ENCODE results near the gene WDR12. TPM values are rescaled to one million over a fixed set of nuclear protein-coding genes. Genes with fewer than 3 reads are reported as not detected.

The WDR12 gene
- total and polyA plus RNA-seq, 9 of the 15 experiments (the other 6 are each of a cell fraction or from before 2014, with no cell fraction given) = 109 to 554 (median 174) TPM

DNA sequence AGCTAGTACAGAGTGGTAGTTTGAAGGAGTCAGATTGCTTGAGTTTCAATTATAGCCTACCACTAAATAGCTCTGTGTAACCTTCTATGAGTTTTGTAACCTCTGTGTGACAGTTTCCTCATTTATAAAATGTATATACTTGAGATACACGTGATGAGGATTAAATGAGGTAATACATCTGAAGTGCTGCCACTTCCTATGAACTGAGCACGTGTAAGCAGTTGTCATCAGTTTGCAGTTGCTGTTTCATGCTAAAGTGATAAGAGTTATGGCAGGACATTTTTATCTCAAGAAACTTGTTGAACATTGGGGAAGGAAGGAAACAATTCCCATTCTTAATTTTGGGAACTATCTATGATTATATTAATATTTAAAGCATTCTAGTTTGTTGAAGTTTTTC is 39.1 kb upstream of the WDR12 start (continued):
- TF ChIP-seq, protein P1, sequence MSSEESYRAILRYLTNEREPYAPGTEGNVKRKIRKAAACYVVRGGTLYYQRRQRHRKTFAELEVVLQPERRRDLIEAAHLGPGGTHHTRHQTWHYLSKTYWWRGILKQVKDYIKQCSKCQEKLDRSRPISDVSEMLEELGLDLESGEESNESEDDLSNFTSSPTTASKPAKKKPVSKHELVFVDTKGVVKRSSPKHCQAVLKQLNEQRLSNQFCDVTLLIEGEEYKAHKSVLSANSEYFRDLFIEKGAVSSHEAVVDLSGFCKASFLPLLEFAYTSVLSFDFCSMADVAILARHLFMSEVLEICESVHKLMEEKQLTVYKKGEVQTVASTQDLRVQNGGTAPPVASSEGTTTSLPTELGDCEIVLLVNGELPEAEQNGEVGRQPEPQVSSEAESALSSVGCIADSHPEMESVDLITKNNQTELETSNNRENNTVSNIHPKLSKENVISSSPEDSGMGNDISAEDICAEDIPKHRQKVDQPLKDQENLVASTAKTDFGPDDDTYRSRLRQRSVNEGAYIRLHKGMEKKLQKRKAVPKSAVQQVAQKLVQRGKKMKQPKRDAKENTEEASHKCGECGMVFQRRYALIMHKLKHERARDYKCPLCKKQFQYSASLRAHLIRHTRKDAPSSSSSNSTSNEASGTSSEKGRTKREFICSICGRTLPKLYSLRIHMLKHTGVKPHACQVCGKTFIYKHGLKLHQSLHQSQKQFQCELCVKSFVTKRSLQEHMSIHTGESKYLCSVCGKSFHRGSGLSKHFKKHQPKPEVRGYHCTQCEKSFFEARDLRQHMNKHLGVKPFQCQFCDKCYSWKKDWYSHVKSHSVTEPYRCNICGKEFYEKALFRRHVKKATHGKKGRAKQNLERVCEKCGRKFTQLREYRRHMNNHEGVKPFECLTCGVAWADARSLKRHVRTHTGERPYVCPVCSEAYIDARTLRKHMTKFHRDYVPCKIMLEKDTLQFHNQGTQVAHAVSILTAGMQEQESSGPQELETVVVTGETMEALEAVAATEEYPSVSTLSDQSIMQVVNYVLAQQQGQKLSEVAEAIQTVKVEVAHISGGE (CRISPR knock-in tag; IDR thresholded peaks at IDR 0.05) = no peak
- TF ChIP-seq SMARCA4 (IDR thresholded peaks at IDR 0.05) (peak; percentile 73), ZNF79 (CRISPR knock-in tag; IDR thresholded peaks at IDR 0.05; ENCODE audit: low read depth) (no peak), CBFB (CRISPR knock-in tag; IDR thresholded peaks at IDR 0.05) (no peak), ZNF695 (CRISPR knock-in tag; IDR thresholded peaks at IDR 0.05) (no peak), TEAD1 (CRISPR knock-in tag; IDR thresholded peaks at IDR 0.05) (no peak), ZNF197 (CRISPR knock-in tag; IDR thresholded peaks at IDR 0.05; ENCODE audit: low read depth) (no peak), ZNF785 (CRISPR knock-in tag; IDR thresholded peaks at IDR 0.05) (no peak), KLF13 (tag; IDR thresholded peaks at IDR 0.05; ENCODE audit: borderline replicate concordance, low read depth) (no peak), L3MBTL2 (IDR thresholded peaks at IDR 0.05) (peak; percentile 89), NR4A1 (CRISPR knock-in tag; IDR thresholded peaks at IDR 0.05) (no peak), NR4A1 (tag; IDR thresholded peaks at IDR 0.05) (no peak), TCF3 (CRISPR knock-in tag; IDR thresholded peaks at IDR 0.05) (peak; percentile 43; the same call in 1 of the 2 replicates), ZNF707 (CRISPR knock-in tag; conservative IDR thresholded peaks at IDR 0.05) (no peak), CTBP1 (IDR thresholded peaks at IDR 0.05; ENCODE audit: borderline replicate concordance) (no peak), COPS2 (conservative IDR thresholded peaks at IDR 0.05) (no peak), ESRRB (CRISPR knock-in tag; IDR thresholded peaks at IDR 0.05; ENCODE audit: borderline replicate concordance) (no peak), SRSF1 (IDR thresholded peaks at IDR 0.05; ENCODE audit: low read depth, low read length) (no peak), BCOR (IDR thresholded peaks at IDR 0.05) (no peak), HDAC3 (IDR thresholded peaks at IDR 0.05; ENCODE audit: borderline replicate concordance, partially characterized antibody) (no peak), ZBTB17 (CRISPR knock-in tag; IDR thresholded peaks at IDR 0.05) (no peak), ZNF253 (CRISPR knock-in tag; conservative IDR thresholded peaks at IDR 0.05) (no peak), JUN (IDR thresholded peaks at IDR 0.05; ENCODE audit: borderline replicate concordance, low read depth, low read length) (peak; percentile 33; the same call in 1 of the 2 replicates), JUN (CRISPR knock-in tag; IDR thresholded peaks at IDR 0.05; ENCODE audit: borderline replicate concordance) (no peak), HDAC6 (IDR thresholded peaks at IDR 0.05; ENCODE audit: low read depth, low read length) (no peak), NCOR1 (IDR thresholded peaks at IDR 0.05) (peak; percentile 42; the same call in 1 of the 2 replicates), C11orf30 (IDR thresholded peaks at IDR 0.05; ENCODE audit: low read depth) (0 out of 2 replicates have a peak, but pooled peaks have one; percentile 27)
- TF ChIP-seq, protein P2, sequence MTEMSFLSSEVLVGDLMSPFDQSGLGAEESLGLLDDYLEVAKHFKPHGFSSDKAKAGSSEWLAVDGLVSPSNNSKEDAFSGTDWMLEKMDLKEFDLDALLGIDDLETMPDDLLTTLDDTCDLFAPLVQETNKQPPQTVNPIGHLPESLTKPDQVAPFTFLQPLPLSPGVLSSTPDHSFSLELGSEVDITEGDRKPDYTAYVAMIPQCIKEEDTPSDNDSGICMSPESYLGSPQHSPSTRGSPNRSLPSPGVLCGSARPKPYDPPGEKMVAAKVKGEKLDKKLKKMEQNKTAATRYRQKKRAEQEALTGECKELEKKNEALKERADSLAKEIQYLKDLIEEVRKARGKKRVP (CRISPR knock-in tag; IDR thresholded peaks at IDR 0.05) = no peak

Measured in K562 (cell line).